DMS79 treated with DMSO at 0.1 percent for 48 hours (cell line): ENCODE data around the gene CDV3.
"Not testable (repeated sequence)": the region's sequence is repeated elsewhere in the genome, so short reads cannot be mapped to it uniquely, and the experiment has no call there.

Experiments used
- DNase-seq: peaks from one replicate; lab custom pipeline; 2025; lab: John Stamatoyannopoulos, UW

The CDV3 gene, protein sequence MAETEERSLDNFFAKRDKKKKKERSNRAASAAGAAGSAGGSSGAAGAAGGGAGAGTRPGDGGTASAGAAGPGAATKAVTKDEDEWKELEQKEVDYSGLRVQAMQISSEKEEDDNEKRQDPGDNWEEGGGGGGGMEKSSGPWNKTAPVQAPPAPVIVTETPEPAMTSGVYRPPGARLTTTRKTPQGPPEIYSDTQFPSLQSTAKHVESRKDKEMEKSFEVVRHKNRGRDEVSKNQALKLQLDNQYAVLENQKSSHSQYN

DNA sequence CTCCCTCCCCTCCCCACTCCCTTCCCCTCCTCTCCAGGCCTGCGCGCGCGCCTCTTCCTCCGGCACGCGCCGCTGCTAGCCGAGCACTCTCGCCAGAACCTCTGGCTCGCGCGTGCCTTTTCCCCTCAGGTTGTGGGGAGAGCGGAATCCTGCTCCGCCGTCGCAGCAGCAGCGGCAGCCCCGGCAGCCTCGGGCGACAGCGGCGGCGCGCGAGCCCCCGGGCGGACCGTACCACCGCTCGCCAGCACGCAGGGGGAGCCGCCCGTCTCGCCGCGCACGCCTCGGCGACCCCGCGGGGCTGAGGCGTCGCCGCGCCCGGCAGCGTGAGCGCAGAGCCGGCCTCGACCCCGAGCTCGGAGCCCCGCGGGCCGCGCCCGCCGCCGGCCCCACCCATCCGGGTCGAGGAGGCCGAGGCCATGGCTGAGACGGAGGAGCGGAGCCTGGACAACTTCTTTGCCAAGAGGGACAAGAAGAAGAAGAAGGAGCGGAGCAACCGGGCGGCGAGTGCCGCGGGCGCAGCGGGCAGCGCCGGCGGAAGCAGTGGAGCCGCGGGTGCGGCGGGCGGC lies at the start of gene CDV3:
Gene CDV3 (plus strand): TSS at position 58 of the 566 bp plus-strand sequence. CDS start 359 bp downstream, at position 417.
- no peak for DNase-seq

DNA sequence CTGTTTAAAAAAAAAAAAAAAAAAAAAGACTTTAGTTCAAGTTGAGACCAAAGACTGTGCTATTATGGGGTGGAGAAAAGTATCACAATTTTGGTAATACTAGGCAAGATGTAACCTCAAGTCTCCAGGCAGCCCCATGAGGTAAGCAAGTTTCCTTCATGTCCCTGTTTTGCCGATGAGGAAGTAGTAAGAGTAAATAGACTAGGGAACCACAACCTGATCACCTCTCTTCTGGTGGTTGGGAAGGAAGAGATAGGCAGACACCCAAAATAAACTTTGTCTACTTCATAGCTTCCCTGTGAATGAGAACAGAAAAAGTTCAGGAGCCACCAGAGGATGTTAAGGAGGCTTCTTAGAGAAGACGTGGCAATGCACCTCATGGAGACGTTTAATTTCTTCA lies 49.7 kb upstream of the CDV3 start:
- not testable (repeated sequence) for DNase-seq

DNA sequence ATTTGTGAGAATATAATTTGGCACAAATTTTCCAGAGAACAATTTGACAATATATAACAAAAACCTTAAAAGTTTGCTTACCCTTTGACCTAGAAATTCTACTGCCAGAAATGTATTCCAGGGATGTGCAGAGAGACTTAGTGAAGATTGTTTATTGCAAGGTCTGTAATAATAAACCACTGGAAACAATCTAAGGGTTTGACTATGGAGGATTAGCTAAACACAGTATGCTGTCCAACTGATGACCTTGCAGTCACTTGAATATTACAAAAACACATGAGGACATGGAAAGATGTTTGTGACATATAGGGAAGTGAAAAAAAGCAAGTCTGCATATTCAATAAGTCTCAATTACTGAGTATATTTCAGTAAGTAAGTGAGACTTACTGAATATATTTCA lies 48.1 kb upstream of the CDV3 start:
- no peak for DNase-seq

DNA sequence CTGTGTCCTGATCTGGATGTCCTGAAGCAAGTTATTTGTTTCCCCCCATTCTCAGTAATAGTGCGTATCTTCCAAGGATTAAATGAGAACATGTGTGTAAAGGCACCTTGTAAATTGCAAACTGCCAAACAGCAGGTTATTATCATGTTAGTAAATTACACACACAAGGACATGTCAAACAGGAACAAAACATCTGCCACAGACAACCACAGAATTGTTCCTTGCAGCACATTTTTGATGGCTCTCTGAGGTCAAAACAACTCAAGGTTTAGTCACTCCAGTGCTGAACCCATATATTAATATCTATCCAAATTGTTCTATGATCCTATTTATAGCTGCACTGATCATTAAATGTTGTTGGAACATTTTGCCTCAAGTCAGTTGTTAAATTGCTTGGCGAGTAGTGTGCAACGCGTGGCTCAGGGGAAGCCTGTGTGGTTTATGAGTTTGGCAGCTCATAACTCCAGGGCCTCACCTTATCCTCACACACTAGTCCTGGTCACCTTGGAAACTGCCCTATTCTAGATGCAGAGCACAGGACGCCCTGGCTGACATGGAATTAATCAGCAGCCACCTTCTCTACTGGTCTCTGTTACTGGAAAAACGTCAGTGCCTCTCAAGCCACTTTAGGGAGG lies 46.3 kb upstream of the CDV3 start:
- DNase-seq = peak; percentile 57

DNA sequence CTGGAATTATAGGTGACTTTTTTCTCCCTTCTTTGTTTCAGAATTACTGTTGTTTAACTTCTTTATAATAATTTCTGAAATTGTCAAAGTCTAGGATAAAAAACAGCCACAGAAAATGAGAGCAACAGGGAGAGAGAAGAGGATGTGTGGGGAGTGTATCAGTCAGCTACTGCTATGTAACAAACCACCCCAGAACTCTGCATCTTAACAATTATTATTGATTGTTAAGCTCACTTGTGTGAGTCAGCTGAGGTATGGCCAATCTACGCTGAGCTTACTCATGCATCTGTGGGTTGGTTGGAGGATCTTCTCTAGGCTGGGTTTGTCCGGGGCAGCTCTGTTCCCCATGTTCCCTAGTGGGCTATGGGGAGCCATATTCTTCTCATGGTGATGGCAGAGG lies 43.7 kb upstream of the CDV3 start:
- DNase-seq = no peak

DNA sequence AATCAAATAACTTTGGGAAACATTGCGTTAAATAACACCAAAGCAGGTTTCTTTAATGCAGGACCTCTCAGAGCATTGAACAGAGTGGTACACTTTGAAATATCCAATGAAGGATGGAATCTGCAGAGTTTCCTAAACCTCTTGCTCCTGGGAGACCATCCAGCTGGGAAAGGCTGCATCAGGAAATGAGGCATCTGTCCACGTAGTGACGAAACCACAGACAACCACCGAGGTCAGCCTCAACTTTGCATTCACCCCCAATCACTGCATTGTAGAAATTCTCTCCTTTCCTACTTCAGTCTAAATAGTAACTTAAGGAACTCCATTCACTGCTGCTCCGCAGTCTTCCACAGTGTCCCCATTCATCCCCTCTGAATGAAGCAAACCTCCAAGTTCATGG lies 41.5 kb upstream of the CDV3 start:
- DNase-seq = no peak

DNA sequence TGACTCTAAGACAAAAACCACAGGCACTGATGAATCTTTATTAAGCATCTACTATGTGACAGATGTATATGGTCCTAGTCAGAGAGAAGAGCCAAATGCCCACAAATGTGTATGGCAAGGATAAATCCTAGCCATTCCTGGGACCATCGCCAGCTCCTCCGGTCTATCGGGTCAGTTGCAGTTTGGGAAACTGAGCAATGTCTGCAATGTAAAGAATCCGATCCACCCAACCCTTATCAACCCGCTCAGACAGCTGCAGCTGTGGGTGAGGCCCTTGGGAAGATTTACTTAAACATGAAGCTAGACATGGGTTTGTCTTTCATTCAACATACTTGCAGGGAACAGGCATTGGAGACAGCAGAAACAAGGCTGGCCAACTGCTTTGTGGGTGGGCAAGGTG lies 40.5 kb upstream of the CDV3 start:
- no peak for DNase-seq

DNA sequence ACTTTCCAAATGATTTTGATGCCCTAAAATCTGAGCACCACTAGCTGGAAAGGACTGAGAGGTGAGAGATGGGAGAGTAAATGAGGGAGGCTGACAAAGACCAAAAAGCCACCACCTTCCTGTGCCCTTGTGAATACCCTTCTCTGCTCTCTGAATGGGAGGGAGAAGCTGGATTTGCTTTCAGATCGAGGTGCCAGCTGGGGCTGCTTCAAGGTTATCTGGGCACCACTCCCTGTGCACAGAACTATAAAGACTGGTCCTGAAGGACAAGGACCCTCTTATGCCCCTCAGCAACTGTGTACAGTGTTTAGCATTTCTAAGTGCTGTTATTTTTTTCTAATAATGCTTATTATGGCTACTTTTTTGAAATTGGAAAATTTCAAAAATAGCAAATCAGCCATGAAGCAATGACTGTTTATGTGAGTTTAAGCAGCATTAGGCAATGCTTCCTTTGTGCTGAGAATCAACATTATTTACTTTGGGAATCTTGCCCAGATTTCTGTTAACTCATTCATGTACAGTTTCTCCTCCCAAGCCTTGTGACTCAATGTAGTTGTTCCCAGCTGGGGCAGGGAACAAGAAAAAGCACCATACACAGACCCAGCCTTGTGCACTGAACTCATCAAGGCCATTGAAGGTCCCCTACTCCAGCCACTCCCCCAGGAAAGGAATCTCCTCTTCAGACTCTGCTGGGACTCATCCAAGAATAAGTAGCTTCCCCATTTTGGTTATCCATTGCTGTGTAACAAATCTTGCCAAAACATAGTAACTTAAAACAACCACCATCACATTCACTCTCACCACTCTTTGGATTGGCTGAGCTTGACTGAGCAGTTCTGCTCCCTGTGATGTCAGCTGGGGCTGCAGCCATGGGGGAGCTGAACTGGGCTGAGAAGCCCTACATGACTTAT lies 37.3 kb upstream of the CDV3 start:
- DNase-seq = peak; percentile 76

DNA sequence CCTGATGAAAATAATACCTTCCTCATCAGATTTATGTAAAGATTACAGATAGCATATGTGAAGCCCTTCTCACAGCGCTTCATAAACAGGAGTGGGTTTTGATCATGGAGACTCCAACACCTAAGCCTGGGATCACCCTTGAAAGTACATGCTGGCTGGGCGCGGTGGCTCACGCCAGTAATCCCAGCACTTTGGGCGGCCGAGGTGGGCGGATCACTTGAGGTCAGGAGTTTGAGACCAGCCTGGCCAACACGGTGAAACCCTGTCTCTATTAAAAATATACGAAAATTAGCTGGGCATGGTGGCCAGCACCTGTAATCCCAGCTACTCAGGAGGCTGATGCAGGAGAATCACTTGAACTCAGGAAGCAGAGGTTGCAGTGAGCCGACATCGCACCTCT lies 36.4 kb upstream of the CDV3 start:
- not testable (repeated sequence) for DNase-seq

DNA sequence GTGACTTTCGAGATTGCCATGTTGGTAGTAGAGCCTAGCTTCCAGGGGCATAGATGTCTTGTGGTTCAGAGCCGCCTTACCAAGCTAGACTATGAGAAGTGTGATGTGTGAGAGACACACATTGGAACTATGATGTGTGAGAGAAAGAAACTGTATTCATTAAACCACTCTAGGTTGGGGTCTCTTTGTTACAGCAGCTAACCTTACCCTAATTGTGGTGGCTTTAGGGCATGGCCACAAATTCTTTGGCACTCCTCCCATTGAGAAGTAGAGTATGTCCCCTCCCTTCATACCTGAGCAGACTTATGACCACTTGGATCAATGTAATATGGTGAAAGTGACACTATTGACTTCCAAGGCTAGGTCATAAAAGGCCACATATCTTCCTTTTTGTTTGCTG lies 35.3 kb upstream of the CDV3 start:
- no peak for DNase-seq

DNA sequence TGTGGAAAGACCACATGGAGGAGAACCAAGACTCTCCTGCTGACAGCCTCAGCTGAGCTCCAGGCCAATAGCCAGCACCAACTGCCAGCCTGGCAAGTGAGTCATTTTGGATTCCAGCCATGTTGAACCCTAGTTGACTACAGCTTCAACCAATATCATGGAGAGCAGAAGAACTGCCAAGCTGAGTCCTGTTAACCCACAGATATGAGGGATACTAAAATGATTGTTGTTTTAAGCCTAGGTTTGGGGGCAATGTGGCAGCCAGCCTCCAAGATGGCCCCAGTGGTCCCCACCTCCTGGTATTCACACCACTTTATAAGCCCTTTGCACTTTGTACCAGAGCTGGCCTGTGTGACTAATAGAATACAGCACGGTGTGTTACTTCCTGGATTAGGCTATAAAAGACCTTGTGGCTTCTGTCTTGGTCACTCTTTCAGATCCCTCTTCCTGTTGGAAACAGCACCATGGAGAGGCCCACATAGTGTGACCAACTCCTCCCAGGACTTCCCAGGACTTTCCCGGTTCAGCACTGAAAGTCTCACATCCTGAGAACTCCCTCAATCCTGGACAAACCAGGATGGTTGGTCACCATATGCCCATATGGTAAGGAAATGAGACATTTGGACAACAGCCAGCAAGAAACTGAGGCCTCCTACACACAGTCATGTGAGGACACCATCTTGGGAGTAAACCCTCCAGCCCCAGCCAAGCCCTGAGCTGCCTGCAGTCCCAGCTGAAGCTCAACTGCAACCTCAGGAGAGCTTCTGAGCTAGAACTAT lies 32.4 kb upstream of the CDV3 start:
- DNase-seq = no peak

DNA sequence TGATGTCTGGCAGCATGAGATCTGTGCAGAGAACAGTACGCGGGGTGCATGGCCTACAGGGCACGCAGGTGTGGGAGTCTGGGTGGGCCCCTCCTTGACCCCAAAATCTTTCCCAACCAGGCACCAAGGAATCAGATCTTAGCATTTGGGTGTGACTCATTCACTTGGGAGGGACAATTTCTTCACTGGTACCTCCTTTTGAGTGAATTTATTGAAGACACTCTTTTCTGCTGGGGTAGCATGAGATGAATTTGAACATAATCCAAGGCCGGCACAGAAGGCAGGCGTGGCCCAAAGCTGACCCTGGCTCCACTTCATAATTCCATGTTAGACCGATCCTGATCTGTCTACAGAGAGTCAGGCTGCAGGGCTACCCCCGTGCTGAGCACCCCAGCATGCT lies 30.6 kb upstream of the CDV3 start:
- no peak for DNase-seq

DNA sequence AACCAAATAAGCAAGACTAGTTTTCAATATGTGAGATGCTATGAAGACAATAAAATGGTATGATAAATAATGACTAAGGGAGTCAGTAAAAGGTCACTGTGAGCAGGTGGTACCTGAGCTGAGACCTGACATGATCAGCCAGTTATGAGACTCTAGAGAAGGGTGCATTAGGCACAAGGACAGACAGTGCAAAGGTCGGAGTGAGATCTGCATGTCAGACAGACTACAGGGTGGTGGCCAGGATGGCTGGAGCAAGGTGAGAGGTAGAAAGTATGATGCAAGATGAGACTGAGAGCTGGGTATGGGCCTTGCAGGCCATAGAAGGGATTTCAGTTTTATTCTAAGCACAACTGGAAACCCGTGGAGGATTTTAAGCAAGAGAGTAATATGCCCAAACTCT lies 28.5 kb upstream of the CDV3 start:
- DNase-seq = not testable (repeated sequence)

DNA sequence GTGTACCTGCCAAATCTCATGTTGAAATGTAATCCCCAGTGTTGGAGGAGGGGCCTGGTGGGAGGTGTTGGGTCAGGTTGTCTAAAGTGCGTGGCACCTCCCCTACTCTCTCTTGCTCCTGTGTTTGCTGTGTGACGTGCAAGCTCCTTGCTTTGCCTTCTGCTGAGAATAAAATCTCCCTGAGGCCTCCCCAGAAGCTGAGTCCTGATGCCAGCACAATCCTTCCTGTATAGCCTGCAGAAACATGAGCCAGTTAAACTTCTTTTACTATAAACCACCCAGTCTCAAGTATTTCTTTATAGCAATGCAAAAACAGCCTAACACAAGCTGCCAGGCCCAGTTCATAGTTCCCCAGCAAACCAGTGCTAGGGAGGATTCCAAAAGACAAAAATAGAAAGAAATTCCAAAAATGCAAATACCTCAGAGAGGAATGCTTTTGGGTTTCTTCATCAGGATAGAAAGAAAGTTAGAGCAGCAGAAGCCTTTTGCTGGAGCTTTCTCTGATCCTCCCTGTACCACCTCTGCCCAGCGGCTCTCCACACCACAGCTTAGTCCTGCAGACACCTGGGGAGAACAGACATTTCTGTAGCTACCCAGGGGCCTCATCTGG lies 25.9 kb upstream of the CDV3 start:
- DNase-seq = no peak

DNA sequence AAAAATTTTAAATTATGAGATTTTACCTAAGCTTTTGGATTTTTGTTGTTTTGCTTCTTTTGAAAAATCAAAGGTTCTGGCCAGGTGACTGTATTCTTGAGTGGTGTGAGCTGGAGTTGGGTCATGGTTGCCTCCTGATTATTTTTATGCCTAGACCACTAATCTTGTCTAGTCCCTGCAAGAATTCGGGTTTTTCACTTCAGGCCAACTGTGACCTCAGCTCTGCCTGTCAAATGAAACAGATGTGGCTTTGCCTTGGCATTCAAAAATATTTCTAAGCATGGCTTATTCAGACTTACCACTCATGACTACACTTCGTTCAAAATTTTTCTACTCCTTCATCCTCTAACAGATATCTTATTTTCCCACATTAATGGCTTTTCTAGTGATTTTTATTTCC lies 25.4 kb upstream of the CDV3 start:
- DNase-seq = no peak

DNA sequence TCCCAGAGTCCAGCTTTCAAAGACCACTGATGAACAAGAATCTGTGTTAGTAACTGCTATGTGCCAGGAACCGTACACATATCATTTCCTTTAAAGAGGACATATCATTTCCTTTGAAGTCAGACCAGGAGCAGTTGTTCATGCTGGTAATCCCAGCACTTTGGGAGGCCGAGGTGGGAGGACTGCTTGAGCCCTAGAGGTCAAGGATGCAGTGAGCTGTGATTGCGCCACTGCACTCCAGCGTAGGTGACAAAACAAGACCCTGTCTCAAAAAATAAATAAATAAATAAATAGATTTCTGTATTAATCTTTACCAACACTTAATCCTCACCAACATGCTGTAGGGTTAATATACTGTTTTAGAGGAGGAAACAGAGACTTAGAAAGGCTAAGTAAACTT lies 23.9 kb upstream of the CDV3 start:
- no peak for DNase-seq

DNA sequence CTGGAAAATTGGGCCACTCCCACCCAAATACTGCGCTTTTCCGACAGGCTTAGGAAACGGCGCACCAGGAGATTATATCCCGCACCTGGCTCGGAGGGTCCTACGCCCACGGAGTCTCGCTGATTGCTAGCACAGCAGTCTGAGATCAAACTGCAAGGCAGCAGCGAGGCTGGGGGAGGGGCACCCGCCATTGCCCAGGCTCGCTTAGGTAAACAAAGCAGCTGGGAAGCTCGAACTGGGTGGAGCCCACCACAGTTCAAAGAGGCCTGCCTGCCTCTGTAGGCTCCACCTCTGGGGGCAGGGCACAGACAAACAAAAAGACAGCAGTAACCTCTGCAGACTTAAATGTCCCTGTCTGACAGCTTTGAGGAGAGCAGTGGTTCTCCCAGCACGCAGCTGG lies 21.9 kb upstream of the CDV3 start:
- DNase-seq = not testable (repeated sequence)

DNA sequence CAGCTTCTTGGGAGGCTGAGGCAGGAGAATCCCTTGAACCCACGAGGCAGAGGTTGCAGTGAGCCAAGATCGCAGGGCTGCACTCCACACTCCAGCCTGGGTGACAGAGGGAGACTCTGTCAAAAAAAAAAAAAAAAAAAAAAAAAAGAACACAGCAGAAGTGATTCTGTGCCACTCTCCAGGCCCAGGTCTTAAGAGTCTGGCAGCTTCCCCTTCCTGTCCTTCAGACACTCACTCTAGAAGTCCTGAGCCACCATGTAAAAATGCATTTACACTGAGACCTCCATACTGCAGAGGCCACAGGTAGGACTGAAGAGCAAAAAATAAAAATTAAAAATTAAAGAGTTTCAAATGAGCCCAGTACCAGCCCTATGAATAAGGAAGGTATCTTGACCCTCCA lies 11.8 kb upstream of the CDV3 start:
- no peak for DNase-seq

DNA sequence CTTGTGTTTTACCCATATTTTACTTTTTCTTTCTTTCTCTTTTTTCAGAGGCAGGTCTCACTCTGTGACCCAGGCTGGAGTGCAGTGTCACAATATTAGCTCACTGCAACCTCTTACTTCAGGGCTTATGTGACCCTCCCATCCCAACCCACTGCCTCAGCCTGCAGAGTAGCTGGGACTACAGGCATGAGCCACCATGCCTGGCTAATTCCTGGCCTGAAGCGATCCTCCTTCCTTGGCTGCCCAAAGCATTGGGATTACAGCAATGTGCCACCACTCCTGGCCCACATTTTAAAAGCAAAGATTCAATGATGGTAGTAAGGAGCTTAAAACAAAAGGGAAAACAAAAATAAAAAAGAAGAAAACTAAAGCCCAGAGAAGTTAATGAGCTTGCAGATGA lies 11.1 kb upstream of the CDV3 start:
- DNase-seq = no peak

DNA sequence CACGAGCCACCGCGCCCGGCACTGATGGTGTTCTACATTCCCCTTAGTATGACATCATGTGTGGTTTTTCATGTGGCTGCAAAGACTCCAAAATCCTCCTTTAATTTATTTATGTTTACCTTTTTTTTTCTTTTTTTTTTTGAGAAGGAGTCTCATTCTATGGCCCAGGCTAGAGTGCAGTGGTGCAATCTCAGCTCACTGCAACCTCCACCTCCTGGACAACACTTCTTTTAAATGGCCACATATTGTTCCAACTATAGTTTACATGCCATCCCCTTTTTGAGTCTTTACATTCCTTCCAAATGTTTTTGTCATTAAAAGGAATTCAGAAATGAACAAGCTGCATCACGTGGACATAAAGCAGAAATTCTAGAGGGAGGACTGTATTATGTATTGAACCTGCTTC lies 10.3 kb upstream of the CDV3 start:
- no peak for DNase-seq

DNA sequence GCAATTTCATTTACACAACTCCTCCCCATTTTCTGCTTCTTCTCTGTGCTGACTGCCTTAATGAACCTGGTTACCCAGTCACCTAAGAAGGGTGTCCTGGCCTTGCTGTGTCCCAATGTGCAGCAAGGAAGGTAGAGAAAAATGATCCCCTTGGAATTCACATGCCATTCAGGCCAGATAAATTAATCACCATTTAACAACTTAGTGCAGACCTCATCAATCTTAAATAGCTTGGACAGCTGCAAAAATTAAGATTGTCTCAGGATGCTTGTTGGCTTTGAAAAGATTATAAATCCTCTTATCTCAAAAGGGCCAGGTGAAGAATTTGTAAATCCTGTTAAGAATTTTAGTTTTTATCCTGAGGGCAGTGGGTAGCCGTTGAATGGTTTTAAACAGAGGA lies 9.7 kb upstream of the CDV3 start:
- no peak for DNase-seq
